HG03039 (cell line): Measurements from ENCODE around the gene LPP.

ENCODE experiments used
- ATAC-seq: cut with Tn5 transposase; IDR thresholded peaks from one replicate; pipeline ENCODE4 v1.9.1; 2021; ENCODE audit warnings: mild to moderate bottlenecking, moderate library complexity; ENCODE audit not compliant: unreplicated experiment

LPP gene

DNA sequence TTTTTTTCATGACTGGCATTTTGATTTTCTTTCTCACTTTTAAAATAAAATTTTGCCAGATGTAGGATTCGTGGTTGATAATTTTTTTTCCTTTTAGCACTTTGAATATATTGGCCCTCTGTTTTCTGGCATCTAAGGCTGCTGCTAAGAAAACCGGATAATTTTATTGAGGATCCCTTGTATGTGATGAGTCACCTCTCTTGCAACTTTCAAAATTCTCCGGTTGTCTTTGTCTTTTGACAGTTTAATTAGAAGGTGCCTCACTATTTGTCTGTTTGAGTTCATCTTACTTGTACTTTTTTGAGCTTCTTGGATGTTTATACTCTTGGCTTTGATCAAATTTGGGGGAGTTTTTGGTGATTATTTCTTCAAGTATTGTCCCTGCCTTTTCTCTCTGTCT, 349.7 kb downstream of the LPP start:
- no peak for ATAC-seq

- ATAC-seq, result no peak
Measured at GRCh38 chr3:188505151-188505550, 351.2 kb downstream of the LPP start.

GRCh38 chr3:188505911-188506310, 352.0 kb downstream of the LPP start:
- no peak for ATAC-seq

GRCh38 chr3:188506446-188506845, 352.5 kb downstream of the LPP start:
- no peak for ATAC-seq

DNA sequence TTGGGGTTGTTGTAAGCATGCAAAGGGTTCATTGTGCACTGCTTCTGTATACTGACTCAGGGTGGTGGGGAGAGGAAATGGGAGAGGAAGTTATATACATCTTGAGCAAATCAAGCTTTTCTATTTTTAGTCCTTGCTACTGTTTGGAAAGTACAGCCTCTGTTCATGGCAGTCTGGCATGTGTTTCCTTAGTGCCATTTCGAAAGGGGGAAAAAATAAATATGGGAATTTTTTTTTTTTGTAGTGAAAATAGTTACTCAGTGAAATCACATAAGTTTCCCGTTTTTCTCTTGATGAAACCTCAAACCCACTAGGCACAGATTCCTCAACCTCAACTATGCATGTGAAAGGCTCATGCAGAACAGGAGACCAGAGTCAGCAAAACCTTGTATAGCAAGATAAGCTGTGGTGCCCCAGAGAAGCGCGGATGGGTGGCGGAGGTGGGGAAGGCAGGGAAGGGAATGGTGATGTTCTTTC, 353.3 kb downstream of the LPP start:
- ATAC-seq, result no peak

DNA sequence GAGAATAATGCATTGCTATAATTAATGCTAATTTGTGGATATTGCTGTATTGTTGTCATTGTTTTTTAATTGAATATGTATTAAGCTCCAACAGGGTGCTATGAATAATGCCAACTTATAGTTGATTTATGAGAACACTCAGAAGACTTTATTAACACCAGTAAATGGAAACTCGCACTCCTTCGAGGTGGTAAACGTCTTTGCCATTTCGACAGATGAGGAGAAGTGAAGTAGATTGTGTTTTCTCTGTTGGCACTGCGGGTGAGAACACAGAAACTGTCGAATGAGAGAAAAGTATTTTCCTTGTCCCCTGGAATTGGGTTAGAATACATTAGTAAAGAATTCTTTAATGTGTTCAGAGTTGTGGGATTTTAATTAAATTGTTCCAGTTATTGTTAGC, 354.5 kb downstream of the LPP start:
- no peak for ATAC-seq

DNA sequence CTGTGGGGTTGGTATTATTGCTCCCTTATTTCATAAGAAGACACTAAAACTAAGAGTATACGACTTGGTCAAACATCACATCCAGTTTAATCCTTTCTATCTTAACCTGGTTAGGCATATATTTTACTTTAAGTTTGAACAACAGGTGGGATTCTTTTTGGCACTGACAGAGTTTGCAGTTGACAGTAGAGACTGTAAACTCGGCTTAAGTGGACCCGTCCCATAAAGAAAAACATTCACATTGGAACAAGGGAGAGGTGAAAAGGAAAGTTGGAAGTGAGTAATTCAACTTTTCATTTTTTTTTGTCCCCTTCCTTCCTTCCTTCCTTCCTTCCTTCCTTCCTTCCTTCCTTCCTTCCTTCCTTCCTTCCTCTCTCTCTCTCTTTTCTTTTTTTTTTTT, 355.4 kb downstream of the LPP start:
- no peak for ATAC-seq

DNA sequence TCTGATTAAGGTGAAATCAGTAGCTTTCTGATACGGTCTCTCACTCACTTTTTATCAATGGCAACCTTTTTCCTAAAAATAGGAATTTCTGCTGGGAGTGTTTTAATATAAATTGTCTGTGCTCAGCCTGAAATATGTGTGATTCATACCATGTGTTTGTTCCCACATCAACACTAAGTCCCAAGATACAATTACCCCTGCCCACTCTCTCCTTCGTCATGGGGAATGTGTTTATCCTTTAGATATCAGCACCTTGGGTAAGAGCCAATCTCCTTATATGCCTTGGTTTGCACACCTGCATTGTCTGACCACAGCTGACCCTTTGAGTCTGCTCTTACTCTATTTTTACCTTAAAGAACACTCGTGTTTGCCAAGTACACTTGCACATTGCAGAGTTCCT, 356.4 kb downstream of the LPP start:
- ATAC-seq, result no peak

DNA sequence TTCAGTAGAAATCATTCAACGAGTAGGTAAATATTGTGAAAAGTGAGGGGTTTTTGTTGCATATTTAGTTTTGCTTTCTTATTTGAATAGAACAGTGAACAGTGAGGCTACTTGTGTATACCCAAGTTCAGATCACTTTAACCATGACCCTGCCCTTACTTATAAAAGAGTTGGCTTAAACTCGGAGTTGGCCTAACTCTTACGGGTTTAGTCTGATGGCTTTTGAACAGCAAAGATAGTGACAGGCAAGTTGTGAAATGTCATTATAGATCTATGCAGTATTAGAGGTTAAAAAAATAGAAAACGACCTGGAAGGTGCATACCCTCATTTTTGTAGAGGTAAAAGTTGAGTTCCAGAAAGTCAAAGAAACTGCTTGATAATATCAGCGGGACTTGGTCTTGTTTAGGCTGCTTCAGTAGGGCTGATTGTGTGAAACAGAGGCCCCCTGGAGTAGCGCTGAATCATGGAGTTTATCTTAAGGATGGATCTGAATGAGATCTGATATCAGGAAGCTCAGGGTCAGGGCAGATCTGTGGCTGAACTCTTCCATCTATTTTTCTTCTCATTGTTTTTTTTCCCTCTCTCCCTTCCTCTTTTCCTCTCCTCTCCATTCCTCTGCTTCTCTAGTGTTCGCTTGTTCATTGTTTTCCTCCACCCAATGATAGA, 359.8 kb downstream of the LPP start:
- no peak for ATAC-seq

DNA sequence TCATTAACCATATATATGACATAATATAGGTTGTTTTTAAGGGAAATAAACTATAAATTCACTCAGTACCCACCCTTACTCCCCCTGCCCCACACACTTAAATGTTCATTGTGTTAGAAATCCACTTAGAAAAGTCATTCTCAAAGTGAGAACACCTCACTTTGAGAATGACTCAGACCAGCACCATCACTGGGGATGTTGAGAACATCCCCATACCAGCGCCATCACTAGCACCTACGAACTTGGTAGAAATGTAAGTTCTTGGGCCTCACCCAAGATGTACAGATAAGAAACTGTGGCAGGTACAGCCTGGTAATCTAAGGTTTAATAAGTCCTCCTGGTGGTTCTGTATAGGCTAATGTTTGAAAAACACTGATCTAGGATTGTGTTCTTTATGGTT, 362.6 kb downstream of the LPP start:
- ATAC-seq, result no peak

DNA sequence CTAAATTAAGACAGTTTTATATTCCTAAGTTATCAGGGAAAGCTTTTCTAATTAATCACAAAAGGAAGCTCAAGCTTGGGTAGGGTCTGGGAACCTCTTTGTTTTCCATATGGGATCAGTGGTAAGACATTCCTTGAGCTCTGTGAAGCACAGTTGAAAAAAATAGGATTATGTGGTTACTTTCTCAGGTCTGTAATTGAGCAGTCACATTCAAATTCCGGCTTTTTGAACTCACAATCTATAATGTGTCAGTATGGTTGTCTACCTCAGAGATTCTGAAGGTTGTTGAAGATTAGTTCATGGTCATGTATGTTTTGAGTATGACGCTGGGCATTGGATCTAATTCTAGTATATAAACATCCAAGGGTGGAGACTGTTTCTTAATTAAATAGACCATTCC, 364.5 kb downstream of the LPP start:
- ATAC-seq, result no peak

DNA sequence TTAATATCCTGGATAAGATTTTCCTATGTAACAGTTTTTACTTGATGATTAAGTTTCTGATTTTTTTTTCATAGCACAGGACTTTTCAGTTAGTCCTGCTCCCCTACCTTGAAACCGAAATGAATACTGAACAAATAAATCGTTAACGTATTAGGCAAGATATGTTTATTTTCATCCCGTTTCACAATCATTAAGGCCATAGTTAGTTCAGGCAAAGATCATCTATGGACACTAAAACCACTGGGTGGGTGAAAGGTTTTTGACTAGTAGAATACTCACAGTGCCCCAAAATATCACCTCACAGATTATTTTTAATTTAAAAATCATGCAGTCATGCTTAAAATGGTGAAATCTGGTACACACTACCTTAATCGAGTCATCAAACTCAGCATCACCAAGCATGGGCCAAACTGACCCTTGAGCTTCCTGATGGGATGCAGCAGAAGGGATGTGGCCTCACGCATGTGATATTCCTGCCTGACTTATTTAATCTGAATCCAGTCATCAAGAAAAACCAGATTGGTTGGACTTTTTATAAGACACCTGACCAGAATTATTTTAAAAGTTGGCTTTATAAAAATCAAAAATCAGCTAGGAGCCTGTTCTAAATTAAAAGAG, 365.0 kb downstream of the LPP start:
- no peak for ATAC-seq

GRCh38 chr3:188520466-188520865, 366.5 kb downstream of the LPP start:
- ATAC-seq, result no peak

GRCh38 chr3:188522115-188522514, 368.2 kb downstream of the LPP start:
- no peak for ATAC-seq

GRCh38 chr3:188523291-188523690, 369.3 kb downstream of the LPP start:
- no peak for ATAC-seq

GRCh38 chr3:188524052-188524451, 370.1 kb downstream of the LPP start:
- no peak for ATAC-seq

DNA sequence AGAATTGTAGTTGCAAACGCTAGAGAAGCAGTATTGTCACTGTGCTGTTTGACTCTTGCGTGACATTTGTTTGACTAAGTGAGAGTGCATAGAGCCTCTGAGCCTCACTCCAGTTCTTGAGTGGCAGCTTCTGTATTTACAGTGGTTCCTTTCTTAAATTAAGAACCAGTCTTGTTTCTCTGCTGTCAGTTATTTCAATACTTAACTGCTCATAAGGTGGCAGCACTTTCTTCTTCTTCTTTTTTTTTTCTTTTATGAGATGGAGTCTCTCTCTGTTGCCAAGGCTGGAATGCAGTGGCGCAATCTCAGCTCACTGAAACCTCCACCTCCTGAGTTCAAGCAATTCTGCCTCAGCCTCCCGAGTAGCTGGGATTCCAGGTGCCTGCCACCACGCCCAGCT, 372.1 kb downstream of the LPP start:
- no peak for ATAC-seq

- no peak for ATAC-seq
Measured at GRCh38 chr3:188527389-188527788, 373.4 kb downstream of the LPP start.

GRCh38 chr3:188528396-188528795, 374.4 kb downstream of the LPP start:
- no peak for ATAC-seq

- no peak for ATAC-seq
Measured at GRCh38 chr3:188529228-188529627, 375.3 kb downstream of the LPP start.

GRCh38 chr3:188530226-188530625, 376.3 kb downstream of the LPP start:
- ATAC-seq, result no peak

DNA sequence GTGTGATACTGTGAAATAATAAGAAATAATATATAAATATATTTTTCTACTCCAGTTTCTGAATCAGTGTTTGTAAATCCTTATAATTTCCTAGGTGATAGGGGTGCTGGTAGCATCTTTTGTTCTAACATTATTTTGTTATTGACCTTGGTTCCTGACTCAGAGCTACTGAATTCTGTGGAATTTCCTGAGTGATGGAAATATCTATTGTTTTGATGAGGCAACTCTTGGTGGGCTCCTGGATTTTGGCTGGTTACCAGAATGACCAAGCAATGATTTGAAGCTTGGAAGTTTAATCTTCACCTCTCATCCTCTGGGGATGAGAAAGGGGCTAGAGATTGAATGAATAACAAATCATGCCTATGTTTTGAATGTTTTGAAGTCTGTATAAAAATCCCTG, 377.3 kb downstream of the LPP start:
- ATAC-seq, result no peak

DNA sequence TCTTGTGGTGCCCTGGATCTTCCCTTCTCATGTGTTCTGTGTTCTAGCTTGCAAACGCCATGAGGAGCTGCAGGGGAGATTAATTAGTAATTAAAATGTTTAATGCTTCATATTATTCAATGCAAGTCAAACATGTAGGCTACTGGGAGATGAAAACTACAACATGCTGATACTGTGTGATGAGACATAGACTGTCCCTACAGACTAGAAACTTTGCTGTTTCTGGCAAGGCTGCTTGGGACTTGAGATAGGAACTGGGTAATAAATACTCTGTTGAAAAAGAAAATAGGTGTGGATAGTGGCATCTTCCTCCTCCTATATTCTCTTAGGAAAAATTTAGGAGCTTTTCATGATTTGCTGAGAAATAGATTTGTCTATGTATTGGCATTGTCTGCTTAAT, 379.2 kb downstream of the LPP start:
- no peak for ATAC-seq
